Nephron progenitor cell (in vitro differentiated cells): Measurements from ENCODE around the gene TMCC2.

Experiments
- DNase-seq: peaks from one replicate; pipeline ENCODE4 v3.0.0; 2021
- H3K27ac Mint-ChIP-seq: 2 replicates; pipeline ENCODE4 v1.8.0; 2021; ENCODE audit warnings: mild to moderate bottlenecking, moderate library complexity, mixed read lengths
- H3K27me3 Mint-ChIP-seq: 2 replicates; pipeline ENCODE4 v1.8.0; 2021; ENCODE audit warnings: mild to moderate bottlenecking, low read depth, mixed read lengths; ENCODE audit not compliant: poor library complexity
- H3K36me3 Mint-ChIP-seq: 2 replicates; pipeline ENCODE4 v1.8.0; 2021; ENCODE audit warnings: low read depth, mixed read lengths
- H3K4me1 Mint-ChIP-seq: 2 replicates; pipeline ENCODE4 v1.8.0; 2021; ENCODE audit warnings: mixed read lengths
- H3K4me3 Mint-ChIP-seq: 2 replicates; pipeline ENCODE4 v1.8.0; 2021; ENCODE audit warnings: mild to moderate bottlenecking, moderate library complexity, mixed read lengths
- H3K9me3 Mint-ChIP-seq: 2 replicates; pipeline ENCODE4 v1.8.0; 2021; ENCODE audit warnings: mild to moderate bottlenecking, moderate library complexity, mixed read lengths
- TF ChIP-seq, protein P1 (sequence below): fragments of 200-600 bp; sonication (generic); IDR thresholded peaks from 2 replicates; pipeline ENCODE4 v1.5.0; 2021; ENCODE audit warnings: antibody characterized with exemption

The TMCC2 gene

DNA sequence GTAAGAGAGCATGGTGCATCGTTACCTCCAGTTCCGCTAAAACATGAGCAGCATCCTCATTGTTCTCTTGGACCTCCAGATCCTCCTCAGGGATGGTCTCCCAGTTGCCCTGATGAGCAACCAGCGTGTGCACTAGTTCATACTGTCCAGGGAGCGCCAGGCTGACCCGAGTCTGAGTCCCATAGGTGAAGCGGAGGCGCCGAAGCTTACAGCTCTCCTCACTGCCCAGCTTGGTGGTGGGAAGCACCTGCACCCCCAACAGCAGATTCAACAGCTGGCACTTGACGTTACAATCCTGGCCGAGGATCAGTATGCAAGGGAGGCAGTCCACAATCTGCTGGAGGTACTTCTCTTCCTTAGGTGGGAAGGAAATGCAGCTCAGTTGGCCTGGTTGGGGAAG, 40.3 kb upstream of the TMCC2 start:
- TF ChIP-seq, protein P1, sequence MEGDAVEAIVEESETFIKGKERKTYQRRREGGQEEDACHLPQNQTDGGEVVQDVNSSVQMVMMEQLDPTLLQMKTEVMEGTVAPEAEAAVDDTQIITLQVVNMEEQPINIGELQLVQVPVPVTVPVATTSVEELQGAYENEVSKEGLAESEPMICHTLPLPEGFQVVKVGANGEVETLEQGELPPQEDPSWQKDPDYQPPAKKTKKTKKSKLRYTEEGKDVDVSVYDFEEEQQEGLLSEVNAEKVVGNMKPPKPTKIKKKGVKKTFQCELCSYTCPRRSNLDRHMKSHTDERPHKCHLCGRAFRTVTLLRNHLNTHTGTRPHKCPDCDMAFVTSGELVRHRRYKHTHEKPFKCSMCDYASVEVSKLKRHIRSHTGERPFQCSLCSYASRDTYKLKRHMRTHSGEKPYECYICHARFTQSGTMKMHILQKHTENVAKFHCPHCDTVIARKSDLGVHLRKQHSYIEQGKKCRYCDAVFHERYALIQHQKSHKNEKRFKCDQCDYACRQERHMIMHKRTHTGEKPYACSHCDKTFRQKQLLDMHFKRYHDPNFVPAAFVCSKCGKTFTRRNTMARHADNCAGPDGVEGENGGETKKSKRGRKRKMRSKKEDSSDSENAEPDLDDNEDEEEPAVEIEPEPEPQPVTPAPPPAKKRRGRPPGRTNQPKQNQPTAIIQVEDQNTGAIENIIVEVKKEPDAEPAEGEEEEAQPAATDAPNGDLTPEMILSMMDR: no peak
- peaks cover 44% of the 10 kb centered on the region for H3K36me3 Mint-ChIP-seq
- peaks cover 44% of the 10 kb centered on the region for H3K4me1 Mint-ChIP-seq
- H3K27ac Mint-ChIP-seq: no peak overlapping the region
- no peaks in the 10 kb centered on the region for H3K9me3 Mint-ChIP-seq
- H3K4me3 Mint-ChIP-seq: no peak overlapping the region
- no peak for DNase-seq
- no peaks in the 10 kb centered on the region for H3K27me3 Mint-ChIP-seq

- Mint-ChIP-seq H3K36me3 (peaks cover 39% of the 10 kb centered on the region), H3K9me3 (no peaks in the 10 kb centered on the region), H3K27me3 (peaks cover 3% of the 10 kb centered on the region), H3K4me1 (peaks cover 46% of the 10 kb centered on the region), H3K27ac (no peak overlapping the region), H3K4me3 (no peak overlapping the region)
- TF ChIP-seq, protein P1: no peak
- DNase-seq: no peak
Observed at GRCh38 chr1:205188098-205188497, 39.6 kb upstream of the TMCC2 start.

GRCh38 chr1:205188596-205188995, 39.1 kb upstream of the TMCC2 start:
- Mint-ChIP-seq H3K27me3 (peaks cover 3% of the 10 kb centered on the region), H3K4me3 (no peak overlapping the region), H3K4me1 (peaks cover 46% of the 10 kb centered on the region), H3K36me3 (peaks cover 36% of the 10 kb centered on the region), H3K27ac (no peak overlapping the region), H3K9me3 (no peaks in the 10 kb centered on the region)
- TF ChIP-seq, protein P1: no peak
- no peak for DNase-seq

GRCh38 chr1:205189131-205189530, 38.6 kb upstream of the TMCC2 start:
- no peak overlapping the region for H3K27ac Mint-ChIP-seq
- no peaks in the 10 kb centered on the region for H3K9me3 Mint-ChIP-seq
- no peak for DNase-seq
- H3K4me3 Mint-ChIP-seq: no peak overlapping the region
- TF ChIP-seq, protein P1: no peak
- peaks cover 3% of the 10 kb centered on the region for H3K27me3 Mint-ChIP-seq
- H3K36me3 Mint-ChIP-seq: peaks cover 32% of the 10 kb centered on the region
- peaks cover 46% of the 10 kb centered on the region for H3K4me1 Mint-ChIP-seq

- Mint-ChIP-seq H3K27ac (peak overlapping the region; percentile 20), H3K4me3 (no peak overlapping the region), H3K27me3 (peaks cover 3% of the 10 kb centered on the region), H3K9me3 (no peaks in the 10 kb centered on the region), H3K4me1 (peaks cover 54% of the 10 kb centered on the region), H3K36me3 (peaks cover 19% of the 10 kb centered on the region)
- DNase-seq: no peak
- TF ChIP-seq, protein P1: no peak
Observed at GRCh38 chr1:205190845-205191577, 36.7 kb upstream of the TMCC2 start.

GRCh38 chr1:205191622-205192021, 36.1 kb upstream of the TMCC2 start:
- Mint-ChIP-seq H3K27ac (no peak overlapping the region), H3K4me1 (peaks cover 58% of the 10 kb centered on the region), H3K27me3 (peaks cover 7% of the 10 kb centered on the region), H3K36me3 (peaks cover 13% of the 10 kb centered on the region), H3K4me3 (no peak overlapping the region), H3K9me3 (no peaks in the 10 kb centered on the region)
- TF ChIP-seq, protein P1: no peak
- no peak for DNase-seq
